ACC112 (cell line): ENCODE results near the gene MAP1LC3A.
"Not testable (repeated sequence)": the region's sequence is repeated elsewhere in the genome, so short reads cannot be mapped to it uniquely, and the experiment has no call there.

Source experiments
- H2AFZ ChIP-seq: fragments of 200-600 bp; sonication (generic); one replicate; pipeline ENCODE4 v1.6.0; 2017; ENCODE audit warnings: antibody characterized with exemption, low read length; ENCODE audit not compliant: unreplicated experiment
- H3K27ac ChIP-seq: fragments of 200-600 bp; sonication (generic); 2 replicates; pipeline ENCODE4 v1.5.1; 2014; ENCODE audit warnings: low read depth, mild to moderate bottlenecking, antibody characterized with exemption, low read length, moderate library complexity
- H3K27me3 ChIP-seq: fragments of 200-600 bp; sonication (generic); 2 replicates; pipeline ENCODE4 v1.6.1; 2014; ENCODE audit warnings: mild to moderate bottlenecking, antibody characterized with exemption, low read length, moderate library complexity, mixed read lengths; ENCODE audit not compliant: insufficient read depth
- H3K36me3 ChIP-seq: fragments of 200-600 bp; sonication (generic); 2 replicates; pipeline ENCODE4 v1.6.1; 2016; ENCODE audit warnings: mild to moderate bottlenecking, antibody characterized with exemption, low read length, moderate library complexity, mixed read lengths; ENCODE audit not compliant: insufficient read depth
- H3K4me1 ChIP-seq: fragments of 200-600 bp; sonication (generic); one replicate; pipeline ENCODE4 v1.6.1; 2016; ENCODE audit warnings: low read length, mixed read lengths; ENCODE audit not compliant: insufficient read depth, unreplicated experiment, control insufficient read depth
- H3K4me3 ChIP-seq: fragments of 200-600 bp; sonication (generic); 2 replicates; pipeline ENCODE4 v1.5.1; 2014; ENCODE audit warnings: mild to moderate bottlenecking, low read depth, low read length
- H3K79me2 ChIP-seq: fragments of 200-600 bp; sonication (generic); one replicate; pipeline ENCODE4 v1.6.0; 2016; ENCODE audit warnings: low read length; ENCODE audit not compliant: control insufficient read depth, unreplicated experiment, insufficient read depth

Gene MAP1LC3A

GRCh38 chr20:34517114-34517505 is 41.4 kb upstream of the MAP1LC3A start:
- peak overlapping the region; percentile 83 for H3K27ac ChIP-seq
- H3K4me3 ChIP-seq: peak overlapping the region; percentile 78
- H3K27me3 ChIP-seq: no peaks in the 10 kb centered on the region
- H3K79me2 ChIP-seq: peaks cover 38% of the 10 kb centered on the region
- H3K36me3 ChIP-seq: 0 out of 2 replicates have a peak, but pooled peaks cover under 1% of the 10 kb centered on the region
- peak overlapping the region; percentile 8 for H2AFZ ChIP-seq
- H3K4me1 ChIP-seq: peaks cover 7% of the 10 kb centered on the region

DNA sequence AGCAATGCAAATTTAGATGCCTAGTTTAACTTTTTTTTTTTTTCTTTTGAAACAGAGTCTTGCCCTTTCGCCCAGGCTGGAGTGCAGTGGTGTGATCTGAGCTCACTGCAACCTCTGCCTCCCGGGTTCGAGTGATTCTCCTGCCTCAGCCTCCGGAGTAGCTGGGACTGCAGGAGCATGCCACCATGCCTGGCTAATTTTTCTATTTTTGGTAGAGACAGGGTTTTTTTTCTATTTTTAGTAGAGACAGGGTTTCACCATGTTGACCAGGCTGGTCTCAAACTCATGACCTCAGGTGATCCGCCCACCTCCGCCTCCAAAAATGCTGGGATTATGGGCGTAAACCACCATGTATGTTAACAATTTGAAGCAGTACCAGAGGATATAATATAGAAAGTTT is 39.7 kb upstream of the MAP1LC3A start:
- not testable (repeated sequence) for H3K36me3 ChIP-seq, H3K27ac ChIP-seq, H3K4me3 ChIP-seq, H3K27me3 ChIP-seq, H2AFZ ChIP-seq
- H3K79me2 ChIP-seq: peaks cover 52% of the 10 kb centered on the region
- peaks cover 21% of the 10 kb centered on the region for H3K4me1 ChIP-seq

- not testable (repeated sequence) for H3K27me3 ChIP-seq, H3K27ac ChIP-seq, H3K36me3 ChIP-seq, H3K4me3 ChIP-seq, H2AFZ ChIP-seq
- Histone ChIP-seq H3K79me2 (peaks cover 60% of the 10 kb centered on the region), H3K4me1 (peaks cover 26% of the 10 kb centered on the region)
Observed at GRCh38 chr20:34519841-34520240, 38.7 kb upstream of the MAP1LC3A start.

DNA sequence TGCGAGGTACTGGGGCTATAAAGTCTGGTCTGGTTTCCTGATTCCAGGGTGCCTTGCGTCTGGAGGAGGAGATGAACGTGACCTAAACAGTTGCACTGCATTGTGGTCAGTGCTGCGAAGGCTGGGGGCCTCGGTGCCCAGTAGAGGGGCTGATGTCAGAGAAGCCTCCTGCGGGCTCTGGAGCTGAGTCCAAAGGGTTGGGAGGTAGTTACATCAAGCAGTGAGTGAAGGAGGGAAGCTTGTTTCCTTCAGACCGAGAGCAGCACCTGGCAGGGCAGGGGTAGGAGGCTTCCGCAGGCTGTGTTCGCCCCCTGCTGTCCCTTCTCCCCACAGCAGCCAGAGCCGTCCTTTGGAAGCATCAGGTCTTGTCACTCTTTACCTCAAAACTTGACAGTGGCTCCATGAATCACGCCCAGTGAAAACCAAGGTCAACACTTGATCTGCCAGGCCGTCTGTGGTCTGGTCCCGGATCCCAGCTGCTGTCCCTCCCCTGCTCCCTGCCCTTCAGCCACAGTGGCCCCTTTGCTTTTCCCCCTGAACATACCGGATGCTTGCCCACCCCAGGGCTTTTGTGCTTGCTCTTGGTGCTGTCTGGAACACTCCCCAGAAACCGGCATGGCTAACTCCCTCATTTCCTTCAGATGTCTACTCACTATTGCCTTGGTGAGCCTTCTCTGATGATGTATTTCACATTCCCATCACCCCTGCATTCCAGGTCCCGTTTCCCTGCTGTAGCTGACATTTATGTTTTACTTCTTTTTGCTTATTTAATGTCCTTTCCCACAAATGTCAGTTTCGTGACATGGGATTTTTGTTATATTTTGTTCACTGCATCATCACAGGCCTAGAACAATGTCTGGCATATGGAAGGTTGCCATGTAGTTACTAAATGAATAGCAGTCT is 35.3 kb upstream of the MAP1LC3A start:
- Histone ChIP-seq H3K27ac (peak overlapping the region; percentile 76), H2AFZ (no peak overlapping the region), H3K4me1 (peaks cover 40% of the 10 kb centered on the region), H3K27me3 (no peaks in the 10 kb centered on the region), H3K4me3 (no peak overlapping the region), H3K79me2 (peaks cover 69% of the 10 kb centered on the region), H3K36me3 (peaks cover 13% of the 10 kb centered on the region)

DNA sequence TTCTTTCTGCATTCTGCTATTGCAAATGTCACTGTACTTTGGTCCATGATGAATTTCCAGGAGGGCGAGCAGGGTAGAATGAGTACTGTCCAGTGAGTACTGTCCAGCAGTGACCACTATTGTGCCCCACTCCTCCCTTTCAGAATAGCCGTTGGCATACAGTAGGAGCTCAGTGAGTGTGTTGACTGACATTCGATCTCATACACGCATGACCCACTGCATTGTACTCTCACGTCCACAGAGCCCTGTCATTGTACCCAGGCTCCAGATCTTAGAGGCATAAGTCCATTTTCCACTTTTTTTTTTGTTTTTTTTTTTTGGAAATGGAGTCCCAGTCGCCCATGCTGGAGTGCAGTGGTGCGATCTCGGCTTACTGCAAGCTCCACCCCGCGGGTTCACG is 34.1 kb upstream of the MAP1LC3A start:
- Histone ChIP-seq H3K79me2 (peaks cover 61% of the 10 kb centered on the region), H3K4me1 (peaks cover 40% of the 10 kb centered on the region), H3K27ac (peak overlapping the region; percentile 76; the same call in 1 of the 2 replicates), H2AFZ (no peak overlapping the region), H3K36me3 (peaks cover 13% of the 10 kb centered on the region), H3K4me3 (no peak overlapping the region), H3K27me3 (no peaks in the 10 kb centered on the region)

- Histone ChIP-seq H3K27me3 (no peaks in the 10 kb centered on the region), H3K79me2 (peaks cover 55% of the 10 kb centered on the region), H3K36me3 (peaks cover 20% of the 10 kb centered on the region), H2AFZ (no peak overlapping the region), H3K4me1 (peaks cover 40% of the 10 kb centered on the region), H3K27ac (peak overlapping the region; percentile 82), H3K4me3 (no peak overlapping the region)
Observed at GRCh38 chr20:34525342-34525708, 33.2 kb upstream of the MAP1LC3A start.

- peak overlapping the region; percentile 82 for H3K27ac ChIP-seq
- no peaks in the 10 kb centered on the region for H3K27me3 ChIP-seq
- 0 out of 2 replicates have a peak overlapping the region, but pooled peaks have one; percentile 21 for H3K4me3 ChIP-seq
- H3K4me1 ChIP-seq: peaks cover 40% of the 10 kb centered on the region
- no peak overlapping the region for H2AFZ ChIP-seq
- peaks cover 54% of the 10 kb centered on the region for H3K79me2 ChIP-seq
- peaks cover 23% of the 10 kb centered on the region for H3K36me3 ChIP-seq
Observed at GRCh38 chr20:34525709-34526416, 32.7 kb upstream of the MAP1LC3A start.

- no peak overlapping the region for H2AFZ ChIP-seq
- H3K4me3 ChIP-seq: peak overlapping the region; percentile 21; the same call in 1 of the 2 replicates
- no peaks in the 10 kb centered on the region for H3K27me3 ChIP-seq
- H3K4me1 ChIP-seq: peaks cover 40% of the 10 kb centered on the region
- H3K36me3 ChIP-seq: peaks cover 26% of the 10 kb centered on the region
- H3K27ac ChIP-seq: peak overlapping the region; percentile 82
- peaks cover 50% of the 10 kb centered on the region for H3K79me2 ChIP-seq
Observed at GRCh38 chr20:34526466-34526865, 32.1 kb upstream of the MAP1LC3A start.

GRCh38 chr20:34527016-34527415 is 31.5 kb upstream of the MAP1LC3A start:
- peaks cover 26% of the 10 kb centered on the region for H3K36me3 ChIP-seq
- H3K27me3 ChIP-seq: no peaks in the 10 kb centered on the region
- H3K27ac ChIP-seq: peak overlapping the region; percentile 82
- H3K79me2 ChIP-seq: peaks cover 45% of the 10 kb centered on the region
- peaks cover 40% of the 10 kb centered on the region for H3K4me1 ChIP-seq
- H2AFZ ChIP-seq: no peak overlapping the region
- no peak overlapping the region for H3K4me3 ChIP-seq

- Histone ChIP-seq H3K27me3 (no peaks in the 10 kb centered on the region), H3K36me3 (peaks cover 32% of the 10 kb centered on the region), H2AFZ (no peak overlapping the region), H3K4me3 (no peak overlapping the region), H3K27ac (no peak overlapping the region), H3K79me2 (peaks cover 32% of the 10 kb centered on the region), H3K4me1 (peaks cover 26% of the 10 kb centered on the region)
Observed at GRCh38 chr20:34528921-34529297, 29.6 kb upstream of the MAP1LC3A start.
